ACC112 (cell line): ENCODE data around the gene FN3K.
"Not testable (repeated sequence)": the region's sequence is repeated elsewhere in the genome, so short reads cannot be mapped to it uniquely, and the experiment has no call there.

Source experiments
- H2AFZ ChIP-seq: fragments of 200-600 bp; sonication (generic); one replicate; pipeline ENCODE4 v1.6.0; 2017; ENCODE audit warnings: antibody characterized with exemption, low read length; ENCODE audit not compliant: unreplicated experiment
- H3K27ac ChIP-seq: fragments of 200-600 bp; sonication (generic); 2 replicates; pipeline ENCODE4 v1.5.1; 2014; ENCODE audit warnings: low read depth, mild to moderate bottlenecking, antibody characterized with exemption, low read length, moderate library complexity
- H3K27me3 ChIP-seq: fragments of 200-600 bp; sonication (generic); 2 replicates; pipeline ENCODE4 v1.6.1; 2014; ENCODE audit warnings: mild to moderate bottlenecking, antibody characterized with exemption, low read length, moderate library complexity, mixed read lengths; ENCODE audit not compliant: insufficient read depth
- H3K36me3 ChIP-seq: fragments of 200-600 bp; sonication (generic); 2 replicates; pipeline ENCODE4 v1.6.1; 2016; ENCODE audit warnings: mild to moderate bottlenecking, antibody characterized with exemption, low read length, moderate library complexity, mixed read lengths; ENCODE audit not compliant: insufficient read depth
- H3K4me1 ChIP-seq: fragments of 200-600 bp; sonication (generic); one replicate; pipeline ENCODE4 v1.6.1; 2016; ENCODE audit warnings: low read length, mixed read lengths; ENCODE audit not compliant: insufficient read depth, unreplicated experiment, control insufficient read depth
- H3K4me3 ChIP-seq: fragments of 200-600 bp; sonication (generic); 2 replicates; pipeline ENCODE4 v1.5.1; 2014; ENCODE audit warnings: mild to moderate bottlenecking, low read depth, low read length
- H3K79me2 ChIP-seq: fragments of 200-600 bp; sonication (generic); one replicate; pipeline ENCODE4 v1.6.0; 2016; ENCODE audit warnings: low read length; ENCODE audit not compliant: control insufficient read depth, unreplicated experiment, insufficient read depth

The FN3K gene

DNA sequence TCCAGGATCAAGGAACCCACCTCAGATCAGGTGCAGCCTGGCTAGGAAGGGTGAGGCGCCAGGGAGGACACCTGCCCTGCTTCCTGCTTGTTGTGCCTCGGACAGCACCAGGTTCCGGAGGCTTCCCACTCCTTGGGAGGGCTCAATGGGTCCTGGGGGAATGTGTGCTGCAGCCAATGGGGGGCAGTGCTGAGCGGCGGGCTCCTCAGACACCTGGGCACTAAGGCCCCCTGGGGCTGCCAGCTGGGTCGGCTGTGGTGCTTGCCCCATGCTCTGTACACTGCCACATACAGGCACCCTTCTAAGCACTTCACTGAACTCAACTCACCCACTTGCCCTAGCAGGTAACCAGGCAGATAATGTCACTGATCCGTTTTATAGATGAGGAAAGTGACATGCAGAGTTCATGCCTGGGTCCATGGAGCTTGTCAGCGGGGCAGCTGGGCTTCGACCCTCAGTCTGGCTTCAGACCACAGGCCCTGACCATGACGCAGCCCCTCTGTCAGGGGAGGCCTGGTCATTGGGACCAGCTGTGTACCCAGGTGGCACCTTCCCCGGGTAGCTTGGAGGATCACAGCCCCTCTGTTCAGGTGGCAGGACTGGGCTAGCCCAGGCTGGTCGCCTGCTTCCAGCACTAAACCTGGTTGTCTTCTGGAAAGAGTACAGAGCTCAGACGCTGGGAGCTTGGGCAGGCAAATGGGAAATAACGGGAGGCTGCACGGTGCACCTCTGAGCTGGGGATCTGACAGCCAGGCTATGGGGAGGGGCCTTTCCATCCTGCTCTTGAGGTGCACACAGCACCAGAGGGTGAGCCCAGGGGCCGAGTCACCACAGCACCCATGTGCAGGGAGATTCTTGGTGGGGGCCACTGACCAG is 8.2 kb downstream of the FN3K start:
- H3K4me1 ChIP-seq: no peaks in the 10 kb centered on the region

DNA sequence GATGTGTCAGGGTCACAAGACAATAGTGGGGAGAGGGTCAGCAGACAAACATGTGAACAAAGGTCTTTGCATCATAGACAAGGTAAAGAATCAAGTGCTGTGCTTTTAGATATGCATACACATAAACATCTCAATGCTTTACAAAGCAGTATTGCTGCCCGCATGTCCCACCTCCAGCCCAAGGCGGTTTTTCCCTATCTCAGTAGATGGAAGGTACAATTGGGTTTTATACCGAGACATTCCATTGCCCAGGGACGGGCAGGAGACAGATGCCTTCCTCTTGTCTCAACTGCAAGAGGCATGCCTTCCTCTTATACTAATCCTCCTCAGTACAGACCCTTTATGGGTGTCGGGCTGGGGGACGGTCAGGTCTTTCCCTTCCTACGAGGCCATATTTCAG is 9.3 kb downstream of the FN3K start:
- H3K27ac ChIP-seq, H3K4me1 ChIP-seq, H3K27me3 ChIP-seq, H2AFZ ChIP-seq, H3K4me3 ChIP-seq, H3K79me2 ChIP-seq: not testable (repeated sequence)
- peaks cover 13% of the 10 kb centered on the region; the same call in 1 of the 2 replicates for H3K36me3 ChIP-seq

More for the DNA sequence above, 8.2 kb downstream of the FN3K start:
- H3K79me2 ChIP-seq: no peaks in the 10 kb centered on the region
- peaks cover 13% of the 10 kb centered on the region; the same call in 1 of the 2 replicates for H3K36me3 ChIP-seq
- H3K27me3 ChIP-seq: no peaks in the 10 kb centered on the region
- no peak overlapping the region for H3K27ac ChIP-seq
- H2AFZ ChIP-seq: no peak overlapping the region
- no peak overlapping the region for H3K4me3 ChIP-seq

DNA sequence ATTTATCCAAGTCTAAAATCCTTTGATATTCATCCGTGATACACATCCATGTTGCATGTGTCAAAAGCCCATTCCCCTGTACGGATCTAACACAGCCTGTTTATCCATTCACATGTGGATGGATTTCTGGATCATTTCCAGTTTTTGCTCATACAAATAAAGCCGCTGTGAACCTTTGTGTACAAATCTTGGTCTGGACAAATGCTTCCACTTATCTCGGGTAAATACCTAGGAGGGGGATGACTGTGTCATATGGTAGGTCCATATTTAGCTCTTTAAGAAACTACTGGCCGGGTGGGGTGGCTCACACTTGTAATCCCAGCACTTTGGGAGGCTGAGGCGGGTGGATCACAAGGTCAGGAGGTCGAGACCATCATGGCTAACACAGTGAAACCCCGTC is 10.1 kb downstream of the FN3K start:
- no peaks in the 10 kb centered on the region for H3K27me3 ChIP-seq
- H3K79me2 ChIP-seq: no peaks in the 10 kb centered on the region
- no peak overlapping the region for H2AFZ ChIP-seq
- H3K27ac ChIP-seq: no peak overlapping the region
- no peaks in the 10 kb centered on the region for H3K4me1 ChIP-seq
- peaks cover 10% of the 10 kb centered on the region; the same call in 1 of the 2 replicates for H3K36me3 ChIP-seq
- no peak overlapping the region for H3K4me3 ChIP-seq

DNA sequence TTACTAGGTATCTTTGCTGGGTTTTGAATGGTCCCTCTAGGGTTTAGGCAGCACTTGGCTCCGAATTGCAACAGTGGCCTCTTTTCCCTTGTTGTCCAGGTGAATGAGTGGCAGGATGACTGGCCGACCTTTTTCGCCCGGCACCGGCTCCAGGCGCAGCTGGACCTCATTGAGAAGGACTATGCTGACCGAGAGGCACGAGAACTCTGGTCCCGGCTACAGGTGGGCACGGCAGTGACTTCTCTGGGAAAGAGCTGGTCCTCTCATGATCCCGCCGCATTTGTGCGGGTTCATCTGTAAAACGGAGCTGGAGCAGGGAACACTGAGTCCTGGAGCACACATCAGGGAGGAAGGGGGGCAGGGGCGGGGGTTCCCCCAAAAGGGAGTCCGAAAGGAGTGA is 13.3 kb downstream of the FN3K start:
- Histone ChIP-seq H3K4me1 (no peaks in the 10 kb centered on the region), H2AFZ (no peak overlapping the region), H3K79me2 (peaks cover 12% of the 10 kb centered on the region), H3K27ac (no peak overlapping the region), H3K4me3 (no peak overlapping the region), H3K27me3 (no peaks in the 10 kb centered on the region), H3K36me3 (no peaks in the 10 kb centered on the region)

DNA sequence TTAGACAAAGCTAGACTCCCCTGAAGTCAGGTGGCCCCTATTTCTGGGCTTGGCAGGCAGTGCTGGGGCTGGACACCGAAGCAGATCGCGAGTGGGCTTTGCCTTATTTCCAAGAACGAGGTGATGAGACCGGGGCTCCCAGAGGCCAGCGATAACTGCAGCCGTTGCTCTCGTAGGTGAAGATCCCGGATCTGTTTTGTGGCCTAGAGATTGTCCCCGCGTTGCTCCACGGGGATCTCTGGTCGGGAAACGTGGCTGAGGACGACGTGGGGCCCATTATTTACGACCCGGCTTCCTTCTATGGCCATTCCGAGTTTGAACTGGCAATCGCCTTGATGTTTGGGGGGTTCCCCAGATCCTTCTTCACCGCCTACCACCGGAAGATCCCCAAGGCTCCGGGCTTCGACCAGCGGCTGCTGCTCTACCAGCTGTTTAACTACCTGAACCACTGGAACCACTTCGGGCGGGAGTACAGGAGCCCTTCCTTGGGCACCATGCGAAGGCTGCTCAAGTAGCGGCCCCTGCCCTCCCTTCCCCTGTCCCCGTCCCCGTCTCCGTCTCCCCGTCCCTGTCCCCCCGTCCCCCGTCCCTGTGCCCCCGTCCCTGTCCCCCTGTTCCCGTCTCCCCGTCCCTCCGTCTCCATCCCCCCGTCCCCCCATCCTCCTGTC is 15.0 kb downstream of the FN3K start:
- no peaks in the 10 kb centered on the region for H3K4me1 ChIP-seq
- peaks cover 26% of the 10 kb centered on the region for H3K79me2 ChIP-seq
- H3K36me3 ChIP-seq: no peaks in the 10 kb centered on the region
- H2AFZ ChIP-seq: no peak overlapping the region
- no peak overlapping the region for H3K27ac ChIP-seq
- no peak overlapping the region for H3K4me3 ChIP-seq
- no peaks in the 10 kb centered on the region for H3K27me3 ChIP-seq

DNA sequence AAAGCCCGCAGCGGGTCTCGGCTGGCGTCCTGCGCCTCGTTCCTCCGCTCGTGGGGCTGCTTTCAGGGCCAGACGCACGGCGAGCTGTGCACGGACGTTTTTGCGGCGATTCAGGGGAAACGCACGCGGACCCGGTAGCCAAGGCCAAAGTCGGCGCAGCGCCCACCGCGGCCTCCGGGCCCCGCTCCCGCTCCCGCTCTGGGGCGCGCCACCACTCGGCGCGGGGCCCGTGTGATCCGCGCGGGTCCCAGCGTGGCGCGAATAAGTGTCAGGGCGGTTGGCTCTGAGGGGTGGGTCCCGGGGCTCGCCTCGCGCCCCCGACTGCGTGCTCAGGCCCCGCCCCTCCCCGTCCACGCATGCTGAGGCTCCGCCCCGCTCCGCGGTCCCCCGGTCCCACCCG is 15.8 kb downstream of the FN3K start:
- Histone ChIP-seq H2AFZ (peak overlapping the region; percentile 75), H3K27me3 (no peaks in the 10 kb centered on the region), H3K4me1 (no peaks in the 10 kb centered on the region), H3K4me3 (peak overlapping the region; percentile 93), H3K79me2 (peaks cover 34% of the 10 kb centered on the region), H3K36me3 (no peaks in the 10 kb centered on the region), H3K27ac (no peak overlapping the region)

DNA sequence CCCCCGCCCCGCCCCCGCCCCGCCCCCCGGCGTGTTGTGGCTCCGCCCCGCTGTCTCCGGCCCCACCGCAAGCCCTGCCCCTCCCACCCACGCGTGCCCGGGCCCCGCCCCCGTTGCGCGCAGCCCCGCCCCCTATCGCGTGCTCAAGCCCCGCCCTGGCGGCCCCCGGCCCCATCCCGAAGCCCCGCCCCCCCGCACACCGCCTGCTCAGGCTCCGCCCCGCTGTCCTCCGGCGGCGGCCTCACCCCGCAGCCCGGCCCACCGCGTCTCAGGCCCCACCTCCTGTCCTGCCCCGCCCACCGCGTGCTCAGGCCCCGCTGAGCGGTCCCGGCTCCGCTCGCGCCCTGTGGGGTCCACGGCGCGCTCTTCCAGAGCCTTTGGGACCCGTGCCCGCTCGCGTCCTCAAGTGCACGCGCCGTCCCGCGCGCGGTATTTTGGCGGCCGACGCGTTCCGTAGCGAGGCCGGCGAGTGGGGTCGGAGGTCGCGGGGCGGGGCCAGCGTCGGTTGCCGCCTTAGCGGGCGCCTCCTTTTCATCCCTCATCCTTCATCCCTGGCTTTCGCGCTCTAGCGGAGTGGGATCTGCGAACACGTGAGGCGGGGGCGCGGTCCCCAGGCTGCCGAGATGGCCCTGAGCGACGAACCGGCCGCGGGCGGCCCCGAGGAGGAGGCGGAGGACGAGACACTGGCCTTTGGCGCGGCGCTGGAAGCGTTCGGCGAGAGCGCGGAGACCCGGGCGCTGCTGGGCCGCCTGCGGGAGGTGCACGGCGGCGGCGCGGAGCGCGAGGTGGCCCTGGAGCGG is 16.4 kb downstream of the FN3K start, which contains the start of gene TBCD:
TSS of gene TBCD (plus strand) at position 495 of the 800 bp plus-strand sequence. CDS start at position 624, 129 bp downstream.
- Histone ChIP-seq H3K36me3 (no peaks in the 10 kb centered on the region), H3K4me1 (no peaks in the 10 kb centered on the region), H3K79me2 (peaks cover 35% of the 10 kb centered on the region), H3K4me3 (peak within 1 kb of the TSS; percentile 93), H2AFZ (peak within 1 kb of the TSS; percentile 95), H3K27ac (peak within 1 kb of the TSS; percentile 74), H3K27me3 (no peaks in the 10 kb centered on the region)

DNA sequence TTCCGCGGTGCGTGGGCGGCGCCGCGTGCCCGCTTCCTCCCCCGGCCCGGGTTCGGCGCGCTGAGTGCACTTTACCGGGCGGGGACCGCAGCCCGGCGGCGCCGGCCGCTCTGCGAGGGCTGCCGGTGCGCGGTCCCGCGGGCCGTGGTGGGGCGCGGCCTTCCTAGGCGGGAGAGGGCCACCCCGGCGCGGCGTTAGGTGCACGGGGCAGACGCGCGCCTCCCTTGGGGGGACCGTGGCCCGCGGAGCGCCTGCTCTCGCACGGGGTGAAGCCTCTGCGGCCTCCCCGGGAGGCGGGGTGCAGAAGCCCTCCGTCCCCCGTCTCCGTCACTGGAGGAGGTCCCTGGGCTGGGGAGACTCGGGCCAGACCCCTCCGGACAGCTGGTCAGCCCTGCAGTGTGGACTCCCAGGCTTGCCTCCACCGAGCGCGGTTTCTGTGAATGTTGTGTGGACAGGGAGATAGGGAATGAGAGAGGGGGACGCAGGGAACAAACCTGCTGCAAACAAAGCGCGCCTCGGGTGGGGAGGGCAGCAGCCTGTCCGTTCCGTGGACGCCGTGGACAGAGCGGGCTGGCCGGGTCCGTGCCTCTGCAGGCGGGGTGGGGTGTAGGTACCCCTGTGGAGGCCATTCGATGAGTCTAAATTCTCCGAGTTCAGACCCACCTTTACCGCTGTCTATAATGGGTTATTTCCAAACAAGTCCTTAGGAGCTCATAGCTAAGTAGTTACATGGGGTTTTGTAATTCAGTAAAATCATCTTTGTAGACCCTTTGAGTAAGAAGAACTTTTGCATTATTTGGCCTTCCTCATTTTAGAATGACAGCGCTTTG is 17.2 kb downstream of the FN3K start:
- Histone ChIP-seq H2AFZ (peak overlapping the region; percentile 95), H3K27ac (peak overlapping the region; percentile 74; the same call in 1 of the 2 replicates), H3K4me3 (peak overlapping the region; percentile 88), H3K36me3 (no peaks in the 10 kb centered on the region), H3K79me2 (peaks cover 35% of the 10 kb centered on the region), H3K4me1 (no peaks in the 10 kb centered on the region), H3K27me3 (no peaks in the 10 kb centered on the region)

DNA sequence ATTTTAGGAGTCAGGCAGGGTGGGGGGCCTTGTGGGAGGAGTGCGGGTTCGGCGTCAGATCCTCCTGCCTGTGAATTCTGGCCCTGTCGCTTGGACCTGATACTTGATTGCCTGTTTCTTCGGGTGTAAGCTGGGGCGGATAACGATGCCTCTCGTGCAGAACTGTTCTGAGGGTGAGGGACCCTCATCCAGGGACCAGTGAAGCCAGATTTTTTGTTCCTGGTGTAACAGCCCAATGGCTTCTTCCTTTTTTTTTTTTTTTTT is 17.7 kb downstream of the FN3K start:
- no peak overlapping the region for H3K27ac ChIP-seq
- H3K4me1 ChIP-seq: no peaks in the 10 kb centered on the region
- H3K4me3 ChIP-seq: peak overlapping the region; percentile 88
- peaks cover 35% of the 10 kb centered on the region for H3K79me2 ChIP-seq
- no peaks in the 10 kb centered on the region for H3K27me3 ChIP-seq
- no peaks in the 10 kb centered on the region for H3K36me3 ChIP-seq
- H2AFZ ChIP-seq: no peak overlapping the region
